HCT116 (cell line): ENCODE results near the gene CHMP4B. TPM values are rescaled to one million over a fixed set of nuclear protein-coding genes. Genes with fewer than 3 reads are reported as not detected.

Experiments
- ATAC-seq: fragments of 200-7000 bp; cut with Tn5 transposase; 2 replicates; pipeline ENCODE4 v1.9.1; 2020; ENCODE audit warnings: mild to moderate bottlenecking, moderate library complexity
- BruUV-seq: library from RNA; stranded (reverse); fragments of 400-500 nt; replicated peaks from 2 replicates; lab custom pipeline; 2021; lab: Mats Ljungman, UMichigan
- CTCF ChIA-PET: fragments of 300-600 bp; sonication (Branson Sonifier 250); formaldehyde crosslinking; loops from one replicate; lab custom pipeline; 2021; ENCODE audit warnings: antibody characterized with exemption; lab: Charles Lee
- POLR2A ChIA-PET: fragments of 300-600, 350-600 bp; sonication (Branson Sonifier 250); formaldehyde crosslinking; loops from one replicate; lab custom pipeline; 2021; ENCODE audit warnings: antibody characterized with exemption; lab: Charles Lee
- RAD21 ChIA-PET, 2 experiments: fragments of 300-600 bp; sonication (Branson Sonifier 250); formaldehyde crosslinking; loops; one replicate each; lab custom pipeline; 2023; ENCODE audit warnings: low total read pairs in 2 of 2; ENCODE audit not compliant: uncharacterized antibody in 2 of 2, unreplicated experiment in 2 of 2, low non-redundant PET in 1 of 2; lab: Charles Lee
- DNase-seq: peaks from one replicate; pipeline ENCODE4 v3.0.0-alpha.2; 2010; ENCODE audit warnings: low read depth, low spot score
- H2AFZ ChIP-seq: fragments of 200-600 bp; shearing (Covaris generic), sonication (generic); 2 replicates; pipeline ENCODE4 v1.6.1; 2017; ENCODE audit warnings: low read depth, mixed run types, mixed read lengths, antibody characterized with exemption, low read length; ENCODE audit not compliant: poor library complexity, severe bottlenecking
- H3K27ac ChIP-seq: 2 replicates; pipeline ENCODE4 v1.5.1; 2012; ENCODE audit warnings: low read depth, low read length
- H3K27me3 ChIP-seq: fragments of 200-600 bp; sonication (generic); 2 replicates; pipeline ENCODE4 v1.6.1; 2016; ENCODE audit warnings: mixed run types, low read length, mixed read lengths; ENCODE audit not compliant: insufficient read depth
- H3K36me3 ChIP-seq, 2 experiments: fragments of 200-500 bp in 1 of 2; fragments of 200-600 bp in 1 of 2; sonication (Bioruptor generic) in 1 of 2; sonication (generic) in 1 of 2; 2 replicates each; pipeline versions ENCODE4 v1.5.1 to v1.6.1; 2014 to 2016; ENCODE audit warnings: low read length in 2 of 2, inconsistent platforms in 1 of 2, mixed read lengths in 1 of 2, mixed run types in 1 of 2; ENCODE audit not compliant: insufficient read depth in 2 of 2, control insufficient read depth in 1 of 2
- H3K4me1 ChIP-seq, 2 experiments: fragments of 200-600 bp in 1 of 2; sonication (generic) in 1 of 2; 2 replicates each; pipeline versions ENCODE4 v1.5.1 to v1.6.1; 2012 to 2017; ENCODE audit warnings: low read length in 2 of 2, inconsistent platforms in 1 of 2, mild to moderate bottlenecking in 1 of 2, mixed read lengths in 1 of 2, mixed run types in 1 of 2, moderate library complexity in 1 of 2; ENCODE audit not compliant: insufficient read depth in 2 of 2, control insufficient read depth in 1 of 2
- H3K4me2 ChIP-seq: fragments of 200-600 bp; sonication (generic); 2 replicates; pipeline ENCODE4 v1.6.1; 2017; ENCODE audit warnings: mixed run types, low read length, mixed read lengths
- H3K4me3 ChIP-seq, 2 experiments: fragments of 200-600 bp in 1 of 2; sonication (generic) in 1 of 2; replicated peaks in 1 of 2; 2 replicates each; pipeline ENCODE4 v1.5.1; 2011 to 2016; ENCODE audit warnings: low read length in 2 of 2, control low read depth in 1 of 2, low read depth in 1 of 2, mild to moderate bottlenecking in 1 of 2, mixed read lengths in 1 of 2, mixed run types in 1 of 2
- H3K79me2 ChIP-seq: fragments of 200-600 bp; sonication (generic); 2 replicates; pipeline ENCODE4 v1.6.1; 2017; ENCODE audit warnings: mild to moderate bottlenecking, mixed run types, low read length, moderate library complexity, mixed read lengths; ENCODE audit not compliant: insufficient read depth
- H3K9ac ChIP-seq: fragments of 200-600 bp; sonication (generic); 2 replicates; pipeline ENCODE4 v1.6.1; 2016; ENCODE audit warnings: low read length, mixed read lengths
- H3K9me2 ChIP-seq: fragments of 200-600 bp; sonication (generic), shearing (Covaris generic); 2 replicates; pipeline ENCODE4 v1.6.1; 2017; ENCODE audit warnings: mixed run types, mild to moderate bottlenecking, moderate library complexity; ENCODE audit not compliant: insufficient read depth
- H3K9me3 ChIP-seq, 2 experiments: fragments of 200-500 bp in 1 of 2; fragments of 200-600 bp in 1 of 2; sonication (Bioruptor generic) in 1 of 2; sonication (generic) in 1 of 2; 2 replicates each; pipeline ENCODE4 v1.6.1; 2014 to 2017; ENCODE audit warnings: low read length in 2 of 2, mixed read lengths in 2 of 2, inconsistent platforms in 1 of 2, low read depth in 1 of 2, mild to moderate bottlenecking in 1 of 2, mixed run types in 1 of 2, moderate library complexity in 1 of 2; ENCODE audit not compliant: control insufficient read depth in 1 of 2, insufficient read depth in 1 of 2
- H4K20me1 ChIP-seq: fragments of 200-600 bp; sonication (generic), shearing (Covaris generic); 2 replicates; pipeline ENCODE4 v1.6.1; 2017; ENCODE audit warnings: mixed run types, mild to moderate bottlenecking, moderate library complexity; ENCODE audit not compliant: insufficient read depth
- CBX3 ChIP-seq: IDR thresholded peaks from 2 replicates; pipeline ENCODE4 v1.6.1; 2012; ENCODE audit warnings: low read depth
- CEBPB ChIP-seq: IDR thresholded peaks from 2 replicates; pipeline ENCODE4 v1.6.1; 2012; ENCODE audit warnings: low read depth
- EGR1 ChIP-seq: IDR thresholded peaks from 2 replicates; pipeline ENCODE4 v1.6.1; 2012; ENCODE audit warnings: low read depth
- ELF1 ChIP-seq: IDR thresholded peaks from 2 replicates; pipeline ENCODE4 v1.6.1; 2012; ENCODE audit warnings: low read depth, borderline replicate concordance
- EZH2 ChIP-seq: fragments of 200-600 bp; sonication (generic); IDR thresholded peaks from 2 replicates; pipeline ENCODE4 v1.6.1; 2017; ENCODE audit warnings: antibody characterized with exemption, mixed run types
- EZH2phosphoT487 ChIP-seq: fragments of 200-600 bp; IDR thresholded peaks from 2 replicates; pipeline ENCODE4 v1.6.1; 2018; ENCODE audit warnings: antibody characterized with exemption, borderline replicate concordance
- FOSL1 ChIP-seq: IDR thresholded peaks from 2 replicates; pipeline ENCODE4 v1.6.1; 2012; ENCODE audit warnings: low read depth
- POLR2A ChIP-seq: IDR thresholded peaks from 2 replicates; pipeline ENCODE4 v1.7.0; 2011; ENCODE audit warnings: borderline replicate concordance; ENCODE audit not compliant: insufficient read depth, insufficient read length; ENCODE audit errors: extremely low read depth
- POLR2AphosphoS5 ChIP-seq: IDR thresholded peaks from 2 replicates; pipeline ENCODE4 v1.6.1; 2011; ENCODE audit warnings: mild to moderate bottlenecking, low read depth, low read length, moderate library complexity
- RAD21 ChIP-seq: IDR thresholded peaks from 2 replicates; pipeline ENCODE4 v1.6.1; 2012; ENCODE audit warnings: low read depth, mild to moderate bottlenecking
- SIN3A ChIP-seq: IDR thresholded peaks from 2 replicates; pipeline ENCODE4 v1.6.1; 2012; ENCODE audit warnings: low read depth
- SP1 ChIP-seq: IDR thresholded peaks from 2 replicates; pipeline ENCODE4 v1.6.1; 2012; ENCODE audit warnings: low read depth
- SRF ChIP-seq: IDR thresholded peaks from 2 replicates; pipeline ENCODE4 v1.6.1; 2012; ENCODE audit warnings: low read depth
- TCF7L2 ChIP-seq: IDR thresholded peaks from 2 replicates; pipeline ENCODE4 v1.7.0; 2011; ENCODE audit warnings: borderline replicate concordance, inconsistent platforms; ENCODE audit not compliant: insufficient read depth, insufficient read length; ENCODE audit errors: extremely low read depth
- YY1 ChIP-seq: IDR thresholded peaks from 2 replicates; pipeline ENCODE4 v1.6.1; 2011; ENCODE audit warnings: low read length, low read depth, moderate library complexity, mild to moderate bottlenecking; ENCODE audit not compliant: insufficient replicate concordance; ENCODE audit errors: extremely low read depth
- ZFX ChIP-seq: fragments of 450-650 bp; IDR thresholded peaks from 2 replicates; pipeline ENCODE4 v1.6.1; 2017
- intact Hi-C: fragments of 100-400 bp; cut with micrococcal nuclease; formaldehyde crosslinking; loops from 2 replicates; pipeline ENCODE4 v1.10.0; 2022
- total RNA-seq: library from RNA; stranded (reverse); gene quantifications from one replicate; pipeline ENCODE4 v1.2.1, GENCODE V29; 2021; ENCODE audit not compliant: unreplicated experiment
- TF ChIP-seq, protein P1 (sequence below): IDR thresholded peaks from 2 replicates; pipeline ENCODE4 v1.6.1; 2012
- TF ChIP-seq, protein P2 (sequence below): IDR thresholded peaks from 2 replicates; pipeline ENCODE4 v1.6.1; 2011; ENCODE audit warnings: mild to moderate bottlenecking, low read length, moderate library complexity; ENCODE audit not compliant: insufficient replicate concordance; ENCODE audit errors: extremely low read depth
- TF ChIP-seq, protein P3 (sequence below): IDR thresholded peaks from 2 replicates; pipeline ENCODE4 v1.6.1; 2012; ENCODE audit warnings: low read depth
- TF ChIP-seq, protein P4 (sequence below): IDR thresholded peaks from 2 replicates; pipeline ENCODE4 v1.6.1; 2012

CHMP4B gene
- total RNA-seq, 1 experiment from 2014 or later = 56.9 TPM

DNA sequence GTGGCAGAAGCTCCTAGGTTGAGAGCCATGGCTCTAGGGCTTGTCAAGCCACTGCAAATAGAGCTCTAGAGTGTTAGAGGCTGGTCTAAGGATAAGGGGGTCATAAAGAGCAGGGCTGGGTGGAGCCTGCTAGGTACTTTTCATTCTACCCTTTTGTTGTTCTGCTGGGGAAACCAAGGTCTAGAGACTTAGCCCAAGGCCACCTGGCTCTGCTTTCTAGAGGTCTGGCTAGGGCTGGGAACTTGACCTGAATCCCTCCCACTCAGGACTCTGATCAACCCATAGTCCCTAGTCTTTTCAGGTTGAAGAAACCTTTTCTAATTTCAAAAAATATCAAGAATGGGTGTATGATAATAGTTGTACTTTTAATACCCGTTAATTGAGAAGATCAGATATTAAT is 13.7 kb downstream of the CHMP4B start:
- ChIA-PET RAD21 (no interaction called here), CTCF (no interaction called here)

More for the DNA sequence above, 13.7 kb downstream of the CHMP4B start:
- no peaks in the 10 kb centered on the region for H3K27me3 ChIP-seq
- ATAC-seq = no peak
- H3K9ac ChIP-seq = no peak overlapping the region
- peaks cover 15 to 21% of the 10 kb centered on the region in 2 experiments for H3K4me1 ChIP-seq
- no peak overlapping the region for H2AFZ ChIP-seq
- H4K20me1 ChIP-seq = no peaks in the 10 kb centered on the region
- H3K79me2 ChIP-seq = peaks cover 71% of the 10 kb centered on the region
- BruUV-seq = no TSS peak
- intact Hi-C loops = no loop called here
- H3K27ac ChIP-seq = no peak overlapping the region
- no peaks in the 10 kb centered on the region for H3K9me3 ChIP-seq
- no peak for DNase-seq
- no peaks in the 10 kb centered on the region for H3K36me3 ChIP-seq
- no peak overlapping the region for H3K4me2 ChIP-seq
- H3K4me3 ChIP-seq = no peak overlapping the region
- H3K9me2 ChIP-seq = no peaks in the 10 kb centered on the region
- TF ChIP-seq FOSL1 (no peak), EGR1 (no peak), CBX3 (no peak), EZH2 (no peak), EZH2phosphoT487 (no peak), SP1 (no peak), CEBPB (no peak), POLR2AphosphoS5 (no peak), YY1 (no peak), RAD21 (no peak), POLR2A (no peak), SRF (no peak), ZFX (no peak), ELF1 (no peak), SIN3A (no peak), TCF7L2 (no peak)
- TF ChIP-seq, protein P1, sequence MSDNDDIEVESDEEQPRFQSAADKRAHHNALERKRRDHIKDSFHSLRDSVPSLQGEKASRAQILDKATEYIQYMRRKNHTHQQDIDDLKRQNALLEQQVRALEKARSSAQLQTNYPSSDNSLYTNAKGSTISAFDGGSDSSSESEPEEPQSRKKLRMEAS = no peak
- TF ChIP-seq, protein P2, sequence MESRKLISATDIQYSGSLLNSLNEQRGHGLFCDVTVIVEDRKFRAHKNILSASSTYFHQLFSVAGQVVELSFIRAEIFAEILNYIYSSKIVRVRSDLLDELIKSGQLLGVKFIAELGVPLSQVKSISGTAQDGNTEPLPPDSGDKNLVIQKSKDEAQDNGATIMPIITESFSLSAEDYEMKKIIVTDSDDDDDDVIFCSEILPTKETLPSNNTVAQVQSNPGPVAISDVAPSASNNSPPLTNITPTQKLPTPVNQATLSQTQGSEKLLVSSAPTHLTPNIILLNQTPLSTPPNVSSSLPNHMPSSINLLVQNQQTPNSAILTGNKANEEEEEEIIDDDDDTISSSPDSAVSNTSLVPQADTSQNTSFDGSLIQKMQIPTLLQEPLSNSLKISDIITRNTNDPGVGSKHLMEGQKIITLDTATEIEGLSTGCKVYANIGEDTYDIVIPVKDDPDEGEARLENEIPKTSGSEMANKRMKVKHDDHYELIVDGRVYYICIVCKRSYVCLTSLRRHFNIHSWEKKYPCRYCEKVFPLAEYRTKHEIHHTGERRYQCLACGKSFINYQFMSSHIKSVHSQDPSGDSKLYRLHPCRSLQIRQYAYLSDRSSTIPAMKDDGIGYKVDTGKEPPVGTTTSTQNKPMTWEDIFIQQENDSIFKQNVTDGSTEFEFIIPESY = no peak
- TF ChIP-seq, protein P3, sequence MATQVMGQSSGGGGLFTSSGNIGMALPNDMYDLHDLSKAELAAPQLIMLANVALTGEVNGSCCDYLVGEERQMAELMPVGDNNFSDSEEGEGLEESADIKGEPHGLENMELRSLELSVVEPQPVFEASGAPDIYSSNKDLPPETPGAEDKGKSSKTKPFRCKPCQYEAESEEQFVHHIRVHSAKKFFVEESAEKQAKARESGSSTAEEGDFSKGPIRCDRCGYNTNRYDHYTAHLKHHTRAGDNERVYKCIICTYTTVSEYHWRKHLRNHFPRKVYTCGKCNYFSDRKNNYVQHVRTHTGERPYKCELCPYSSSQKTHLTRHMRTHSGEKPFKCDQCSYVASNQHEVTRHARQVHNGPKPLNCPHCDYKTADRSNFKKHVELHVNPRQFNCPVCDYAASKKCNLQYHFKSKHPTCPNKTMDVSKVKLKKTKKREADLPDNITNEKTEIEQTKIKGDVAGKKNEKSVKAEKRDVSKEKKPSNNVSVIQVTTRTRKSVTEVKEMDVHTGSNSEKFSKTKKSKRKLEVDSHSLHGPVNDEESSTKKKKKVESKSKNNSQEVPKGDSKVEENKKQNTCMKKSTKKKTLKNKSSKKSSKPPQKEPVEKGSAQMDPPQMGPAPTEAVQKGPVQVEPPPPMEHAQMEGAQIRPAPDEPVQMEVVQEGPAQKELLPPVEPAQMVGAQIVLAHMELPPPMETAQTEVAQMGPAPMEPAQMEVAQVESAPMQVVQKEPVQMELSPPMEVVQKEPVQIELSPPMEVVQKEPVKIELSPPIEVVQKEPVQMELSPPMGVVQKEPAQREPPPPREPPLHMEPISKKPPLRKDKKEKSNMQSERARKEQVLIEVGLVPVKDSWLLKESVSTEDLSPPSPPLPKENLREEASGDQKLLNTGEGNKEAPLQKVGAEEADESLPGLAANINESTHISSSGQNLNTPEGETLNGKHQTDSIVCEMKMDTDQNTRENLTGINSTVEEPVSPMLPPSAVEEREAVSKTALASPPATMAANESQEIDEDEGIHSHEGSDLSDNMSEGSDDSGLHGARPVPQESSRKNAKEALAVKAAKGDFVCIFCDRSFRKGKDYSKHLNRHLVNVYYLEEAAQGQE = no peak
- TF ChIP-seq, protein P4, sequence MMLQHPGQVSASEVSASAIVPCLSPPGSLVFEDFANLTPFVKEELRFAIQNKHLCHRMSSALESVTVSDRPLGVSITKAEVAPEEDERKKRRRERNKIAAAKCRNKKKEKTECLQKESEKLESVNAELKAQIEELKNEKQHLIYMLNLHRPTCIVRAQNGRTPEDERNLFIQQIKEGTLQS = no peak
- TF ChIP-seq, all 23 proteins: peak for 0
- POLR2A ChIA-PET = no interaction called here
